ENCODE measurements around the gene CRADD.

DNA sequence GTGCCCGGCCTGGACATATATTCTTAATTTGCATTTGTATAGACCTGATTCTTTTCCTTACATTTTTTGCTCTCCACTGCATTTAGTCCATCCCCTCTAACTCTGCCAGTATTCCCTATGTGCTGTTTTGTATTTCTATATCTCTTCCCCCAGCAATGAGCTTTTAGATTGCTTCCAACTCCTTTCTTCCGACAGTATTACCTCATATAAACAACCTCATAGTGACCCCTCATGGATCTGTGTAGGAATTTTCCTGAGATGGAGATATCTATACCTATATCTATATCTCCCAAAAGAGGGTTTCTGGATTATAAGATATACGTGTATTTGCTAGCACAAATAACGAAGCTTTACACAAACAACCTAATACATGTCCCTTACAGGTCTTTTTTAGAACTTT lies 161.9 kb downstream of the CRADD start:
- TF ChIP-seq, protein P1, sequence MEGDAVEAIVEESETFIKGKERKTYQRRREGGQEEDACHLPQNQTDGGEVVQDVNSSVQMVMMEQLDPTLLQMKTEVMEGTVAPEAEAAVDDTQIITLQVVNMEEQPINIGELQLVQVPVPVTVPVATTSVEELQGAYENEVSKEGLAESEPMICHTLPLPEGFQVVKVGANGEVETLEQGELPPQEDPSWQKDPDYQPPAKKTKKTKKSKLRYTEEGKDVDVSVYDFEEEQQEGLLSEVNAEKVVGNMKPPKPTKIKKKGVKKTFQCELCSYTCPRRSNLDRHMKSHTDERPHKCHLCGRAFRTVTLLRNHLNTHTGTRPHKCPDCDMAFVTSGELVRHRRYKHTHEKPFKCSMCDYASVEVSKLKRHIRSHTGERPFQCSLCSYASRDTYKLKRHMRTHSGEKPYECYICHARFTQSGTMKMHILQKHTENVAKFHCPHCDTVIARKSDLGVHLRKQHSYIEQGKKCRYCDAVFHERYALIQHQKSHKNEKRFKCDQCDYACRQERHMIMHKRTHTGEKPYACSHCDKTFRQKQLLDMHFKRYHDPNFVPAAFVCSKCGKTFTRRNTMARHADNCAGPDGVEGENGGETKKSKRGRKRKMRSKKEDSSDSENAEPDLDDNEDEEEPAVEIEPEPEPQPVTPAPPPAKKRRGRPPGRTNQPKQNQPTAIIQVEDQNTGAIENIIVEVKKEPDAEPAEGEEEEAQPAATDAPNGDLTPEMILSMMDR (IDR thresholded peaks at IDR 0.05), result no peak
- TF ChIP-seq POLR2AphosphoS5 (IDR thresholded peaks at IDR 0.05) (no peak), POLR2A (IDR thresholded peaks at IDR 0.05) (no peak)
